Activated CD4-positive, alpha-beta T cell treated with anti-CD3 and anti-CD28 coated beads, Interleukin-2, amount 50 U/mL, for 16 hours (primary cell): ENCODE measurements around the gene RXRB.

ENCODE experiments used
- DNase-seq: peaks from one replicate; pipeline ENCODE4 v3.0.0-alpha.2; 2020

RXRB gene

GRCh38 chr6:33195304-33196165, 4.9 kb downstream of the RXRB start:
- DNase-seq: no peak

GRCh38 chr6:33194431-33194979, 6.0 kb downstream of the RXRB start:
- no peak for DNase-seq

GRCh38 chr6:33193619-33194018, 6.8 kb downstream of the RXRB start:
- DNase-seq: no peak

- no peak for DNase-seq
Observed at GRCh38 chr6:33192671-33193602, 7.5 kb downstream of the RXRB start.

GRCh38 chr6:33192105-33192646, 8.3 kb downstream of the RXRB start, which contains the start of gene COL11A2:
Gene COL11A2 (minus strand): TSS chr6:33192467. CDS start chr6:33192240, 227 bp downstream.
- DNase-seq: no peak

- DNase-seq: no peak
Observed at GRCh38 chr6:33191383-33192104, 8.9 kb downstream of the RXRB start.

- no peak for DNase-seq
Observed at GRCh38 chr6:33190504-33191107, 9.9 kb downstream of the RXRB start.

- no peak for DNase-seq
Observed at GRCh38 chr6:33189625-33190448, 10.6 kb downstream of the RXRB start.

- no peak for DNase-seq
Observed at GRCh38 chr6:33189164-33189563, 11.3 kb downstream of the RXRB start.

GRCh38 chr6:33187809-33188208, 12.7 kb downstream of the RXRB start:
- no peak for DNase-seq

- DNase-seq: no peak
Observed at GRCh38 chr6:33185654-33186187, 14.7 kb downstream of the RXRB start.

- DNase-seq: no peak
Observed at GRCh38 chr6:33185190-33185589, 15.3 kb downstream of the RXRB start.

GRCh38 chr6:33183071-33183683, 17.3 kb downstream of the RXRB start:
- no peak for DNase-seq

- no peak for DNase-seq
Observed at GRCh38 chr6:33181141-33181540, 19.3 kb downstream of the RXRB start.

- DNase-seq: no peak
Observed at GRCh38 chr6:33178755-33179475, 21.6 kb downstream of the RXRB start.

GRCh38 chr6:33177552-33178446, 22.7 kb downstream of the RXRB start:
- no peak for DNase-seq

GRCh38 chr6:33176906-33177305, 23.6 kb downstream of the RXRB start:
- DNase-seq: no peak

- DNase-seq: no peak
Observed at GRCh38 chr6:33175436-33176069, 24.9 kb downstream of the RXRB start.
